ENCODE results near the gene HIGD1B.

Gene HIGD1B

GRCh38 chr17:44854192-44854591 is 6.5 kb downstream of the HIGD1B start:
- no peak overlapping the region for H3K4me3 ChIP-seq (replicated peaks; ENCODE audit: insufficient read depth, low read length)
- no peak overlapping the region for H3K27ac ChIP-seq (replicated peaks)
- DNase-seq (ENCODE audit: low read depth in 1 of 2, low spot score in 1 of 2), result no peak
- H3K27me3 ChIP-seq (ENCODE audit: insufficient read depth, poor library complexity, severe bottlenecking), result no peaks in the 10 kb centered on the region
- TF ChIP-seq POLR2AphosphoS5 (IDR thresholded peaks at IDR 0.05; ENCODE audit: low read depth) (no peak), SPI1 (IDR thresholded peaks at IDR 0.05; ENCODE audit: borderline replicate concordance, low read depth) (no peak), GABPA (IDR thresholded peaks at IDR 0.05; ENCODE audit: low read depth) (no peak), CTCF (IDR thresholded peaks at IDR 0.05; ENCODE audit: insufficient read depth, low read length) (no peak)
- TF ChIP-seq, protein P1, sequence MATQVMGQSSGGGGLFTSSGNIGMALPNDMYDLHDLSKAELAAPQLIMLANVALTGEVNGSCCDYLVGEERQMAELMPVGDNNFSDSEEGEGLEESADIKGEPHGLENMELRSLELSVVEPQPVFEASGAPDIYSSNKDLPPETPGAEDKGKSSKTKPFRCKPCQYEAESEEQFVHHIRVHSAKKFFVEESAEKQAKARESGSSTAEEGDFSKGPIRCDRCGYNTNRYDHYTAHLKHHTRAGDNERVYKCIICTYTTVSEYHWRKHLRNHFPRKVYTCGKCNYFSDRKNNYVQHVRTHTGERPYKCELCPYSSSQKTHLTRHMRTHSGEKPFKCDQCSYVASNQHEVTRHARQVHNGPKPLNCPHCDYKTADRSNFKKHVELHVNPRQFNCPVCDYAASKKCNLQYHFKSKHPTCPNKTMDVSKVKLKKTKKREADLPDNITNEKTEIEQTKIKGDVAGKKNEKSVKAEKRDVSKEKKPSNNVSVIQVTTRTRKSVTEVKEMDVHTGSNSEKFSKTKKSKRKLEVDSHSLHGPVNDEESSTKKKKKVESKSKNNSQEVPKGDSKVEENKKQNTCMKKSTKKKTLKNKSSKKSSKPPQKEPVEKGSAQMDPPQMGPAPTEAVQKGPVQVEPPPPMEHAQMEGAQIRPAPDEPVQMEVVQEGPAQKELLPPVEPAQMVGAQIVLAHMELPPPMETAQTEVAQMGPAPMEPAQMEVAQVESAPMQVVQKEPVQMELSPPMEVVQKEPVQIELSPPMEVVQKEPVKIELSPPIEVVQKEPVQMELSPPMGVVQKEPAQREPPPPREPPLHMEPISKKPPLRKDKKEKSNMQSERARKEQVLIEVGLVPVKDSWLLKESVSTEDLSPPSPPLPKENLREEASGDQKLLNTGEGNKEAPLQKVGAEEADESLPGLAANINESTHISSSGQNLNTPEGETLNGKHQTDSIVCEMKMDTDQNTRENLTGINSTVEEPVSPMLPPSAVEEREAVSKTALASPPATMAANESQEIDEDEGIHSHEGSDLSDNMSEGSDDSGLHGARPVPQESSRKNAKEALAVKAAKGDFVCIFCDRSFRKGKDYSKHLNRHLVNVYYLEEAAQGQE (IDR thresholded peaks at IDR 0.05; ENCODE audit: insufficient replicate concordance, low read depth), result no peak

DNA sequence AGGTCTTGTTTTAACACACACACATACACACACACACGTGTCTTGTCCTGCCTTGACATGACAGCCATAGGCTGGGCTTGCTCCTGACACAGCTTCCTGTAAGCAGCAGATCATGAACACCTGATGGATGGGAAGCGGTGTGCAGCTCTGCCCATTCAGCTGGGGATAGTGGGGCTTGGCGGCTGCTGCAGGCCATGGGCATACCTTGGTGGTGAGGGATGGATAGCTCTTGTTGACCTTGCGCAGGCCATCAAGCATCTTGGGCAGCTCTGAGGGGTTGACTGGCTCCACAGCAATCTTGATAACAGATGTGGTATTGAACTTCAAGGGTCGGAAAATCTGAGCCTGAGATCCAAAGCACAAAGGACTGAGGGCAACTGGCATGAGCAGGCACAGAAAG is 12.0 kb downstream of the HIGD1B start:
- H3K27ac ChIP-seq (replicated peaks), result no peak overlapping the region
- no peak for TF ChIP-seq SPI1 (IDR thresholded peaks at IDR 0.05; ENCODE audit: borderline replicate concordance, low read depth)
- H3K4me3 ChIP-seq (replicated peaks; ENCODE audit: insufficient read depth, low read length), result no peak overlapping the region
- DNase-seq (ENCODE audit: low read depth in 1 of 2, low spot score in 1 of 2), result no peak
- H3K27me3 ChIP-seq (ENCODE audit: insufficient read depth, poor library complexity, severe bottlenecking), result no peaks in the 10 kb centered on the region

DNA sequence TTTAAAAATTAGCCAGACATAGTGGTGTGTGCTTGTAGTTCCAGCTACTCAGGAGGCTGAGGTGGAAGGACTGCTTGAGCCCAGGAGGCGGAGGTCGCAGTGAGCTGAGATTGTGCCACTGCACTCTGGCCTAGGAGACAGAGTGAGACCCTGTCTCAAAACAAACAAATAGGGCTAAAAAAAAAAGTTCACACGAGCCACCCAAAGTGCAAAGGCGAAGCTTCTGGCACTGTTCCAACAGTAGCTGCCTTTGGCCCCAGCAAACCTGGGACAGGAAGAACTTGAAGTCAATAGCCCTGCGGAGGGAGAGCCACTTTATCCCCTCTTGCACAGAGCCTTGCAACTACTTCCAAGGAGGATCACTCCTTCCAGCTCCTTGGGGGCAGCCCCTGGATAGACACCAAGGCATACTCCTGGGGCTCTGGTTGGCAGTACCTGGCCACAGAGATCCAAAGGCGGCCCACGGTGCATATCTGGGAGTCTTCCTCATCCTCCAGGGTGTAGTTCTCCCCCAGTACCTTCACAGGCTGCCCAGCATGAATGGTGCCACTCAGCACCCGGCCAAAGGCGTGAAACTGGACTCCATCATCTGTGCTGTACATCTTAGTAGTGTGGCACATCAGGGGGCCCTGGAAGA is 14.7 kb downstream of the HIGD1B start:
- Histone ChIP-seq H3K27ac (replicated peaks) (no peak overlapping the region), H3K27me3 (ENCODE audit: insufficient read depth, poor library complexity, severe bottlenecking) (no peaks in the 10 kb centered on the region), H3K4me3 (replicated peaks; ENCODE audit: insufficient read depth, low read length) (no peak overlapping the region)
- DNase-seq (ENCODE audit: low read depth in 1 of 2, low spot score in 1 of 2), result no peak
- TF ChIP-seq, protein P1 (IDR thresholded peaks at IDR 0.05; ENCODE audit: insufficient replicate concordance, low read depth), result no peak
- TF ChIP-seq SPI1 (IDR thresholded peaks at IDR 0.05; ENCODE audit: borderline replicate concordance, low read depth) (no peak), GABPA (IDR thresholded peaks at IDR 0.05; ENCODE audit: low read depth) (no peak), POLR2AphosphoS5 (IDR thresholded peaks at IDR 0.05; ENCODE audit: low read depth) (no peak)

GRCh38 chr17:44863061-44863918 is 15.6 kb downstream of the HIGD1B start:
- TF ChIP-seq GABPA (IDR thresholded peaks at IDR 0.05; ENCODE audit: low read depth), result no peak
- no peak overlapping the region for H3K27ac ChIP-seq (replicated peaks)
- H3K27me3 ChIP-seq (ENCODE audit: insufficient read depth, poor library complexity, severe bottlenecking), result no peaks in the 10 kb centered on the region
- H3K4me3 ChIP-seq (replicated peaks; ENCODE audit: insufficient read depth, low read length), result no peak overlapping the region
- DNase-seq (ENCODE audit: low read depth in 1 of 2, low spot score in 1 of 2), result no peak

DNA sequence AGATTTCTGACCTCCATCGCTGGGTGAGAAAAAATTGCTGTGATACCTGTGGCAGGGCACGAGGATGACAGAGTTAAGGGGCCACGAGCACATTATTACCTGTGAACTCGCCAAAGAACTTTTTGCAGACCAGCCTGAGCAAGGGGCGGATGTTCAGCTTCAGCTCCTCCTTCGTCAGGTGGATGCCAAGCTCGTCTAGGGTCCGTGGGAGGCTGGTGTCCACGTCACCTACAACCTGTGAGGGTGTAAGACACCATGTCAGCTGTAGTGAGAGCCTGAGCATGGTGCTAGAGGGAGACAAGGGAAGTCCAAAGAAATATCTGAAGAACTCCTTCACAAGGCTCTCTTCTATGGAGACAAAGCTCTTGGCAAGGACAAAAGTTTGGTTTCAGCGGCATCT is 17.1 kb downstream of the HIGD1B start:
- H3K27me3 ChIP-seq (ENCODE audit: insufficient read depth, poor library complexity, severe bottlenecking), result no peaks in the 10 kb centered on the region
- TF ChIP-seq SPI1 (IDR thresholded peaks at IDR 0.05; ENCODE audit: borderline replicate concordance, low read depth), result no peak
- no peak for TF ChIP-seq CTCF (IDR thresholded peaks at IDR 0.05; ENCODE audit: insufficient read depth, low read length)
- TF ChIP-seq, protein P1 (IDR thresholded peaks at IDR 0.05; ENCODE audit: insufficient replicate concordance, low read depth), result no peak
- no peak for TF ChIP-seq POLR2AphosphoS5 (IDR thresholded peaks at IDR 0.05; ENCODE audit: low read depth)
- TF ChIP-seq GABPA (IDR thresholded peaks at IDR 0.05; ENCODE audit: low read depth), result no peak
- DNase-seq (ENCODE audit: low read depth in 1 of 2, low spot score in 1 of 2), result no peak
- H3K27ac ChIP-seq (replicated peaks), result no peak overlapping the region
- H3K4me3 ChIP-seq (replicated peaks; ENCODE audit: insufficient read depth, low read length), result no peak overlapping the region
